HK-2 (cell line): ENCODE results near the gene GAS2.

Experiments
- DNase-seq: peaks from one replicate; pipeline ENCODE4 v3.0.0-alpha.2; 2018; ENCODE audit not compliant: unreplicated experiment

The GAS2 gene

DNA sequence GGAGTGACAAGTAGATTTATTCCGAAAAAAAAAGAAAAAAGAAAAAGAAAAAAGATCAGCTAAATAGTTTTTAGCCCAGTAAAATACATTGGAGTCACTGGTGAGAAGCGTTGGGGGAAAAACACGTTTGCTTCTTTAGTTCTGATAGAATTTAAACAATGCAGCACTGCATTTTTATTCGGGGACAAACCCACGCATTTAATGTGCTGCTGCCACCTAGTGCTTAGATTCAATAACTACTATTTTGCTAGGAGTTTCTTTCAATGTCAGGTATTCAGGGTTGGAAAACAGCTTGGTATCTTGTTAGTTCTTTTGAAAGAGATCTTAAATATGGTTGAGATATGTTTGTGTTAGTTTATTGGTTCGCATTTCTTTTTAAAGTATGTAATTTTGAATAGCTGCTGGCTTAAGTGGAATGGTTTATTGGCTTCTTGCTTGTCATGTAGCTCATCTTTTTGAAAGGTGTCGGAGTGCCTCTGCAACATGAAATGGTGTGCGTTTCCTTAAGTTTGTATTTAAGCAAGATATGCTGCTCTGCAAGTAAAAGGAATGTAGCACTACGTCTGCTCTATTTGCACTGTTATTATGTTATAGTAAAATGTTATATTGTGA is 121.2 kb downstream of the GAS2 start:
- DNase-seq, result no peak

GRCh38 chr11:22792497-22792896 is 126.1 kb downstream of the GAS2 start:
- no peak for DNase-seq

GRCh38 chr11:22795914-22796313 is 129.5 kb downstream of the GAS2 start:
- no peak for DNase-seq

DNA sequence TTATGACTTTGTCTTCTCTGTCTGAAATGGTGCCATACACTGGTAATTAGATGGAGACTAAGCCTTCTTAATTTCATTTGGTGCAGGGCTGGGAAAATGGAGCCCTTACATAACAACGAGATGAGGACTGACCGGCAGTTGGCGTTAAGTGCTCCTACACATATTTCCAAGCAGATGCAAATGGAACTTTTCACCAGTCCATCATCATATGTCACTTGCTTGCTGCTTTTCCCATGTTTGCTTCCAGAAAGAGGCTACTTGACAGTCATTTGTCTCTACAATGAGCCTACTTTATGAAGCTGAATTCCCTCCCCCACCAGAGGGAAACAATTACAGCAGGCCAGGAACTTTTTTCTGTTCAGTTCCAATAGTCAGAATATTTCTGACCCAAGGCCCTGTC is 130.6 kb downstream of the GAS2 start:
- no peak for DNase-seq

DNA sequence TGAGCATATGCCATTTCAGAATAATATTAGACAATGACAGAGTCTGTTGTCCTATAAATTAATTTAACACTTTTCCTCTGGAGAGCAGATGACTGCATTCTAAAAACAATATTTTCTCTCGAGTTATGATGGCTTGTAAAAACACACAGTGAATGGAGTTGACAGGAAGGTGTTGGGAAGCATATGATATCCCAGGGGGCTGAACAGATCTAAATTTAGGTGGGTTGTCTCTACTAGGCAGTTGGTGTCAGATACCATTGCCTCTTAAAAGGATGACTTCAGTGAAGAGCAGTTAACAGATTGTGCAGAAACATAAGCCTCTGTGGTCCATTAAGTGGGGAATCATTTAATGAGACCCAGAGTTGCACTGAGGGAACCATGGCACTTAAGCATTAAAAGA is 132.5 kb downstream of the GAS2 start:
- DNase-seq, result no peak

- no peak for DNase-seq
Observed at GRCh38 chr11:22800482-22800881, 134.1 kb downstream of the GAS2 start.

DNA sequence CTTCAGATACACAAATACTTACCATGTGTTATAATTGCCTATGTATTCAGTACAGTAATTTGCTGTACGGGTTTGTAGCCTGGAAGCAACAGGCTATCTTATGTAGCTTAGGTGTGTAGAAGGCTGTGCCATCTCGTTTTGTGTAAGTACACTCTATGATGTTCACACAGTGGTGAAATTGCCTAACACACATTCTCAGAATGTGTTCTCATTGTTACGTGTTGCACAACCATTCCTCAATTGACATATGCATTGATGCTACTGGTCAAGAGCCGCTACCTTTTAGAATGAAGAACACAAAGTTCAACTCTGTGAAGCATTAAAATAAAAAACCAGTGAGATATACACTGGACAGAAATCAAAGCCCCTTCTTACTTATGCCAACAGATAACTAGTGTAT is 136.4 kb downstream of the GAS2 start:
- DNase-seq, result no peak

DNA sequence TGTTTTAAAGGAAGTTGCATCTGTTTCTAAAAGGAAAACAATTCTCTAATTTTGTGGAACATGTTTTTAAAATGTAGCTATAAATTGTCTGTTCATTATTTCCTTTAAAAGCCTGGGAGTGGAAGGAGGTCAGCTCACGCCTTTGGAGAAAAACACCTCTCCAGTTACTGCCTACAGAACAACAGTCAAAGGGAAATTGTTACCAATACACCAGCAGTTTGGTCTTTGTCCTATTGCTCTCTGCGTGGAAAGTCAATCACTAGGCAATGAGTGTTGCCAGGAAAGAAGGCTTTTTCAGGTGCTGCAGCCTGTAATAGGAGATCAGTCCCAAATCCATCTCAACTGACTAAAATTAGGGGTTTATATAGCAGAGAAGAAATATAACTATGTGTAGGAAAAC is 141.0 kb downstream of the GAS2 start:
- DNase-seq, result no peak

DNA sequence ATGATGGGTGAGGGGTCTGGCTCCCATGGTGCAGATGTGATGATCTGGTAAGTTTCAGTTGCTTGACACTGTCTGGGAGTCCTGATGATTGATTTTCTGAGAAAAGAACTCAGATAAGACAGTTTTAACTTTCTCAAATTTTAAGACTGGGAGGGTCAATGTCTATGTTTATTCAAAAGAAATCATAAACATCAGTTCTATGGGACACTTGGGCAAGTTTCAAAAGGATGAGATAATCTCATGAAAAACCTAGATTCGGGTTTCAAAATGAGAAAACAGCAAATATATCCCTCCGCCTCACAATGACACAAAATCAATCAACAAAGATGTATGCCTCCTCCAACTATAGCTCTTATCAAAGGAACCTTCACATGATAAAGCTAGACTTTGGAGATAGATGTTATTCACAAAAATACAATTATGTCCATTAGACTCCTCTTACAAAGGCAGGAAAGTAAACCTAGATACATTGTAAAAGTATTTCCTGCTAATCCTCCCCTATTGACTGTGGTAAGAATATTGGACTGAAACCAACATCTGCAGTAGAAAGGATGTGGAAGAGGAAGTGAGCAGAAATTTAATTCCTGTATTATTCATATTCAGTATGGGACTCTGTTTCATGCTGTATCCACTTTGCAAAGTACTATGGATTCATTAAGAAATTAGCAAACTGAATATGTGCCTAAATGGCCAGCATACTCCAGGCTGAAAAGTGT is 141.6 kb downstream of the GAS2 start:
- no peak for DNase-seq

DNA sequence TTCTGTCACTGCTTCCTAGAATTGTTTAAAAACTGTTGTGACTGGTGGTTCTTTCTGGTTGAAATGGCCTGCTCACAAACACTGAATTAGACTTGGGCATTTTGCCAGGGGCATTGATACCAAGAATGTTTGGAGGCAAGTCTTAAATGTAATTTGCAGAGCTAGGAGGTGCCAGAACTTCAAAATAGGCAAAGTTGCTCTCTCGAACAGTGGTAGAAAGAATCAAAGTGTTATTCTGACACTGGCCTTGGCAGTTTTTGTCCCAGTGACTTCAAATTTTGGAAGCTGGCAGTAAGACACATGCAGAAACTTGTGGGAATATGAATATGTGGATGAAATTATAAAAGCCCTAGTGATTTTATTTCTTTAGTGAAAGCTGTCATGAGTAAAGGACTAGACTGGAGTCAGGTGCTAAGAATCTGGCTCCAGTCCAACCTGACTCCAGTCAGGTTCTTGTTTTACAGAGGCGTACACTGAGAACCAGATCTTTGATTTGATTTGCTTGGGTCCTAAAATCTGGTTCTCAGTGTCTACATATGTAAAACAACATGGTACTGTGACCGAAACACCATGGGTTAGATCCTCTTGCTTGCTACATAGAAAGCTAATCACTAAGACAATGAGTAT is 142.3 kb downstream of the GAS2 start:
- no peak for DNase-seq

DNA sequence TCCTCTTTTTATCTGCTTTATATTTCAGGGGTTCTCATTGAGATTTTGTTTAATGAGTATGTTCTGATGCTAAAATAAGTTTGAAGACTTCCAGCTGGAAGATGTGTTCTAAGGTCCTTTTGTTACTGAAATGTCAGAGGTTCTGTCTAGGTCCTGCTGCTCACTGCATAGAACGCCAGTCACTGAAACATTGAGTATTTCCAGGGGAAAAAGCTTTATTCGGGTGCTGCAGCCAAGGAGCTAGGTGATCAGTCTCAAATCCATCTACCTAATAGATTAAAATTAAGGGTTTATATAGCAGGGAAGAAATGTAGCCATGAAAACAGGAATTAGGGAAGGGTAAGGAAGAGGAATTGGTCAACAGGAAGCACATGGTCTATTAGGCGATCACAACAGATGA is 143.5 kb downstream of the GAS2 start:
- DNase-seq, result no peak

DNA sequence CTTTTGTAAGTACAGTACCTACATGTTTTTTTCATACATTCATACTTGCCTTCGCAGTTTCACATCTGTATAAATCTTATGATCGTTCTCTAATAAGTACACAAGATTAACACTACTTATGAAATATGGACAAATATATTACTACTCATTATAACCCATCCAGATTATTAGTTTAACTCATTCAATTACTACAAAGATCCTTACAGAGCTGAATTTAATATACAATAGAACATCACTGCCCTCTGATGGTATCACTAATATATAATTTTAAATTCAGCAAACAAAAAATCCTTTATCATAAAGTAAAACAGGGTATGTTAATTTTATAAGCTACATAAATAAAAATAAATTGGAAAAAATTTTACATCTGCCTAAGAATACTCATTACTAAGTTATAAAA is 155.8 kb downstream of the GAS2 start:
- no peak for DNase-seq

- DNase-seq, result no peak
Observed at GRCh38 chr11:22828373-22828772, 162.0 kb downstream of the GAS2 start.

- DNase-seq, result peak; percentile 92
Observed at GRCh38 chr11:22829231-22830081, 163.0 kb downstream of the GAS2 start, which contains the start of gene SVIP. TSS of gene SVIP (minus strand) at chr11:22829801. CDS start at chr11:22829748, 53 bp downstream.

GRCh38 chr11:22830082-22830414 is 163.6 kb downstream of the GAS2 start:
- no peak for DNase-seq

DNA sequence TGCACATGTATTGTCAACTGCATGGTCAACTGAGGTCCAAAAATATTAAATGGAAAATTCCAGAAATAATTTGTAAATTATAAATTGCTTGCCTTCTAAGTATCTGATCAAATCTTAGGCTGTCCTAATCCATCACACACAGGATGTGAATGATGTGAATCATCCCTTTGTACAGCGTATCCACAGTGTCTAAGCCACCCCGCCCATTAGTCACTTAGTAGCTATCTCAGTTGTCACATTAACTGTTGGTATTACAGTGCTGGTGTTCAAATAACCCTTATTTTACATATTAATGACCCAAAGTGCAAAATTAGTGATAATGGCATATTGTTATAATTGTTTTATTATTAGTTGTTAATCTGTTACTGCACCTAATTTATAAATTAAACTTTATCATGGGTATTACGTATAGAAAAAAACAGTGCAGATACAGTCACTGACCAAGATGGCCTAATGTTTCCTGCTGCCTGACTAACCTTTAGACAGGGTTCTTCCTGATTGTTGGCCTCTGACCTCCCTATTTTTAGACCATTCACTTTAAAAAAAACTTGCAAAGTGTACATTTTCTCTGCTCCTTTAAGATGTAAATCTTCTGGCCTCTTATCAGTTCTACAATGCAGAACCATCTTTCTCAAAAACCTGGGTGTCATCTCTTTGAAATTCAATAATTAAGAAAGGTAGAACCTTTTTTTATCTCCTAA is 166.1 kb downstream of the GAS2 start:
- DNase-seq, result no peak

GRCh38 chr11:22846726-22847125 is 180.3 kb downstream of the GAS2 start:
- DNase-seq, result no peak

DNA sequence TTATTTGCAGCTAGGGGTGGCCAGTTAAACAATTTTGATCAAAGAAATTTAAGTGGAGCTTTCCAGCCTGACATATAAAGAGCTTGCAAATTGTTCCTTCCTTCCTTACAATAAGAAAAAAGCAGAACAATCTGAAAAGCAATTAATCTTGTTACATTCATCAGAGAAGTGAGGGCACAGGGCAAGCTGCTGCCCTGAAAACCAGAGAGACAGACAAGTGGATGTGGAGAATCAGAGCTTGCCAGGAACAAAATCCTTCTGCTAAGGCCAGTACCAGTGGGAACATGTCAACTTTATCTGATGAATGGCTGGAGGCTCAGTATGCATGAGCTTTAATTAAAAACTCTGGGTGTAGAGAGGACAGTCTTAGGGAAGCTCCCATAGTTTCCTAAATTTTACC is 185.1 kb downstream of the GAS2 start:
- no peak for DNase-seq

DNA sequence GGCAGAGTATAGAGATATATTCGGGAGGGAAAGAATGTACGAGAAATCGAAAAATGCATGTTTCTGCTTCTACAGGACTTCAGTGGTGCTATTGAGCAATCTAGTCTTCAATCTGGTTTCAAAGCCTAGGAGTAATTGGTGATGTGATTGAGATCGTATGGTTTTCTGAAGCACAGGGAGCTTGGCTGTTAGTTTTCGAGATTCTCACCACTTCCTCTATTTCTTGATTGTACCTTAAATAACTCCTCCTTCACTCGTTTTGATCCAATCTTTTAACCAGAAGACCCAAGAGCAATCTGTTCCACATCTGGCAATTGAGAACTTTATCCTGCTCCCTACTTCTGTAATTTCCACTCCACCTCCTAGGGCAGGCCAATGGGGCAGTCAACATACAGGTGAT is 193.3 kb downstream of the GAS2 start:
- no peak for DNase-seq

GRCh38 chr11:22860241-22860640 is 193.8 kb downstream of the GAS2 start, which contains the start of gene CCDC179:
TSS of gene CCDC179 (minus strand) at chr11:22860474. CDS start at chr11:22860421, 53 bp downstream.
- DNase-seq, result no peak
